ENCODE results near the gene CNTNAP5. TPM values are rescaled to one million over a fixed set of nuclear protein-coding genes. Genes with fewer than 3 reads are reported as not detected.

The CNTNAP5 gene
- total RNA-seq, 1 experiment from 2014 or later = 0.48 TPM

DNA sequence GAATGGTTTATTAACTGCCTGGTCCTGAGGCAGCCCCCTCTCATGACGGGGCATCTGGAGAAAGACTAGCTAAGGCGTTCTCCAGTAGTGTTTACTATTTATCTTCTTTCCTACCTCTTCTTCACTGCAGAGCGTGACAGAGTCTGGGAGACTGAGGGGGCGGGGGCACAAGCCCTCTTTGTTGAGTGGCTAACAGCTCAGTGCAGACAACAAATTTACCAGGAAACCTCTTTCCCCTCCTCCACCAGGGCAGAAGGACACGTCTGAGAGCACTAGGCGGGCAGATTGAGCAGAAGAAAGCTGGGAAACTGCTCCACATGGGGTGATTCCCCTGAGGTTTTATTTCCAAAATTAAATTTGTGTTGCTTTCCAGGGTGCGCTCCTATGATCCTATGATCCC is 322.1 kb downstream of the CNTNAP5 start:
- Histone ChIP-seq H3K9me3 (ENCODE audit: control insufficient read depth, low read depth, low read length) (no peaks in the 10 kb centered on the region), H2BK12ac (ENCODE audit: insufficient read length, low read depth, low read length) (no peak overlapping the region), H3K9ac (ENCODE audit: extremely low read depth, insufficient read length, low read length) (no peak overlapping the region), H3K18ac (ENCODE audit: insufficient read length, low read depth, low read length) (no peak overlapping the region), H4K20me1 (ENCODE audit: control insufficient read depth, insufficient read depth, insufficient read length) (no peaks in the 10 kb centered on the region), H4K8ac (replicated peaks; ENCODE audit: insufficient read length, low read depth, low read length) (no peak overlapping the region), H2BK20ac (ENCODE audit: low read depth, low read length, poor library complexity, severe bottlenecking) (no peak overlapping the region), H3K23me2 (ENCODE audit: insufficient read length, low read depth, low read length, poor library complexity, severe bottlenecking) (no peaks in the 10 kb centered on the region), H3K14ac (ENCODE audit: insufficient read depth, low read length) (no peak overlapping the region), H3T11ph (ENCODE audit: low read length) (no peak overlapping the region), H3K79me1 (ENCODE audit: insufficient read depth, low read depth, low read length, poor library complexity, severe bottlenecking) (no peaks in the 10 kb centered on the region), H2BK5ac (ENCODE audit: insufficient read length, low read length) (no peak overlapping the region), H3K56ac (ENCODE audit: insufficient read length, low read depth, low read length) (no peak overlapping the region), H2AFZ (ENCODE audit: low read length) (no peak overlapping the region), H4K5ac (ENCODE audit: insufficient read length, low read depth, low read length) (no peak overlapping the region), H3K4me1 (ENCODE audit: insufficient read depth, low read length) (no peaks in the 10 kb centered on the region; the same call in 1 of the 2 replicates), H2BK15ac (ENCODE audit: low read depth, low read length) (no peak overlapping the region), H3K23ac (ENCODE audit: insufficient read length, low read depth, low read length) (no peak overlapping the region), H4K91ac (ENCODE audit: insufficient read length, low read depth, low read length) (no peak overlapping the region), H2AK5ac (ENCODE audit: insufficient read length, low read length) (no peak overlapping the region), H3K27me3 (ENCODE audit: insufficient read depth, low read length) (no peaks in the 10 kb centered on the region), H2BK120ac (ENCODE audit: low read depth, low read length, poor library complexity, severe bottlenecking) (no peak overlapping the region), H3K79me2 (ENCODE audit: insufficient read depth, low read length) (no peaks in the 10 kb centered on the region), H3K4me2 (ENCODE audit: insufficient read depth, insufficient read length, low read length) (no peak overlapping the region), H3K4ac (ENCODE audit: low read depth, low read length) (no peak overlapping the region), H3K27ac (ENCODE audit: insufficient read length, low read depth, low read length) (no peak overlapping the region)
- no peaks in the 10 kb centered on the region; a peak in 1 of 7 replicates for H3K36me3 Mint-ChIP-seq (ENCODE audit: insufficient read depth in 1 of 3, low read depth in 3 of 3)
- H3K9me3 Mint-ChIP-seq = no peaks in the 10 kb centered on the region; a peak in 1 of 5 replicates
- TF ChIP-seq, protein P1, sequence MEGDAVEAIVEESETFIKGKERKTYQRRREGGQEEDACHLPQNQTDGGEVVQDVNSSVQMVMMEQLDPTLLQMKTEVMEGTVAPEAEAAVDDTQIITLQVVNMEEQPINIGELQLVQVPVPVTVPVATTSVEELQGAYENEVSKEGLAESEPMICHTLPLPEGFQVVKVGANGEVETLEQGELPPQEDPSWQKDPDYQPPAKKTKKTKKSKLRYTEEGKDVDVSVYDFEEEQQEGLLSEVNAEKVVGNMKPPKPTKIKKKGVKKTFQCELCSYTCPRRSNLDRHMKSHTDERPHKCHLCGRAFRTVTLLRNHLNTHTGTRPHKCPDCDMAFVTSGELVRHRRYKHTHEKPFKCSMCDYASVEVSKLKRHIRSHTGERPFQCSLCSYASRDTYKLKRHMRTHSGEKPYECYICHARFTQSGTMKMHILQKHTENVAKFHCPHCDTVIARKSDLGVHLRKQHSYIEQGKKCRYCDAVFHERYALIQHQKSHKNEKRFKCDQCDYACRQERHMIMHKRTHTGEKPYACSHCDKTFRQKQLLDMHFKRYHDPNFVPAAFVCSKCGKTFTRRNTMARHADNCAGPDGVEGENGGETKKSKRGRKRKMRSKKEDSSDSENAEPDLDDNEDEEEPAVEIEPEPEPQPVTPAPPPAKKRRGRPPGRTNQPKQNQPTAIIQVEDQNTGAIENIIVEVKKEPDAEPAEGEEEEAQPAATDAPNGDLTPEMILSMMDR (conservative IDR thresholded peaks at IDR 0.05) = no peak
- H3K27ac Mint-ChIP-seq = peak overlapping the region in 1 of 3 experiments; percentile 89; a peak in 3 of 7 replicates
- H3K4me3 Mint-ChIP-seq = no peak overlapping the region
- H3K4me1 Mint-ChIP-seq = peaks cover 10% of the 10 kb centered on the region in 2 experiments
- DNase-seq = no peak
- H3K27me3 Mint-ChIP-seq (ENCODE audit: low read depth) = no peaks in the 10 kb centered on the region
- no CpG with 5 or more reads among the region's 7 CpGs for WGBS (ENCODE audit: extremely low coverage, insufficient read length, low lambda C conversion rate)
